ENCODE data around the gene GJC1.

GJC1 gene

DNA sequence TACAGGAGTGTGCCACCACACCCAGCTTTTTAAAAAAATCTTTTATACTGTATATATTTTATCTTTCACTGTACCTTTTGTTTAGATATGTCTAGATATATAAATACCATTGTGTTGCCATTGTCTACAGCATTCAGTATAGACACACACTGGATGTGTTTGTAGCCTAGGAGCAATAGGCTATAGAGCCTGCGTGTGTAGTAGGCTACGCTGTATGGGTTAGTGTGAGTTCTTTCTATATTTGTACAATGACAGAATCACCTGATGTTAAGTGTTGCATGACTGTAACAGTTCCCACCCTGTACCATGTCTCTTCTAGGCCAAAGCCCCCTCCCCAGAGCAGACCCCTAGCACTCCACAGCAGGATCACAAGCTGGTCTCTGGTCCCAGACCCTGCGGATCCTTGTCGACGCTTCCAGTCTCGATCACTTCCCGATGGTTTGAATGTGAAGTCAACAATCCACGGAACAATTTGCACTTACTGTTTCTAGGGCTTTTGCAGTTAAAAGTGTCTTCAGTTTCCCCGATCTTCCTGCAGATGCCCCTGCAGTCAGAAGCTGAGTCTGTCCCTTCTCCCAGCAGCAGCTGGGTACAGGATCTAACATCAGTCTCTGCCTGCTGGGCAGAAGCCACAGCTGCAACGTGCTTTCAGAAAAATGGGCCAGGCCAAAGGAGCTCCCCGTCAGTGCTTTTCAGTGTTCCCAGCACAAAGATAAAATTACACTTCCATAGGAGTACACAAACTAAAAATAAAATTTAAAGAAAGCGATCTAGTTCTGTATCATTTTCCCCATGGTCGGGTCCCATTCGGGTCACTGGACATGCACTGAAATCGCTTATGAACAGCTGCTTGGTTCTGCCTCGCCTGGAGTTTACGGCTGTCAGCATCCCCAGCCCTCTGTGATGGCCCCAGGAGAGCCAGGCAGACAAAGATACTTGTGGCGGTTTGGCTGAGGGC, 35.9 kb downstream of the GJC1 start:
- H3K4me3 ChIP-seq (ENCODE audit: low read depth, low read length) = no peak overlapping the region
- TF ChIP-seq, protein P1, sequence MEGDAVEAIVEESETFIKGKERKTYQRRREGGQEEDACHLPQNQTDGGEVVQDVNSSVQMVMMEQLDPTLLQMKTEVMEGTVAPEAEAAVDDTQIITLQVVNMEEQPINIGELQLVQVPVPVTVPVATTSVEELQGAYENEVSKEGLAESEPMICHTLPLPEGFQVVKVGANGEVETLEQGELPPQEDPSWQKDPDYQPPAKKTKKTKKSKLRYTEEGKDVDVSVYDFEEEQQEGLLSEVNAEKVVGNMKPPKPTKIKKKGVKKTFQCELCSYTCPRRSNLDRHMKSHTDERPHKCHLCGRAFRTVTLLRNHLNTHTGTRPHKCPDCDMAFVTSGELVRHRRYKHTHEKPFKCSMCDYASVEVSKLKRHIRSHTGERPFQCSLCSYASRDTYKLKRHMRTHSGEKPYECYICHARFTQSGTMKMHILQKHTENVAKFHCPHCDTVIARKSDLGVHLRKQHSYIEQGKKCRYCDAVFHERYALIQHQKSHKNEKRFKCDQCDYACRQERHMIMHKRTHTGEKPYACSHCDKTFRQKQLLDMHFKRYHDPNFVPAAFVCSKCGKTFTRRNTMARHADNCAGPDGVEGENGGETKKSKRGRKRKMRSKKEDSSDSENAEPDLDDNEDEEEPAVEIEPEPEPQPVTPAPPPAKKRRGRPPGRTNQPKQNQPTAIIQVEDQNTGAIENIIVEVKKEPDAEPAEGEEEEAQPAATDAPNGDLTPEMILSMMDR (IDR thresholded peaks at IDR 0.05; ENCODE audit: borderline replicate concordance, insufficient read depth, low read depth, low read length) = no peak

DNA sequence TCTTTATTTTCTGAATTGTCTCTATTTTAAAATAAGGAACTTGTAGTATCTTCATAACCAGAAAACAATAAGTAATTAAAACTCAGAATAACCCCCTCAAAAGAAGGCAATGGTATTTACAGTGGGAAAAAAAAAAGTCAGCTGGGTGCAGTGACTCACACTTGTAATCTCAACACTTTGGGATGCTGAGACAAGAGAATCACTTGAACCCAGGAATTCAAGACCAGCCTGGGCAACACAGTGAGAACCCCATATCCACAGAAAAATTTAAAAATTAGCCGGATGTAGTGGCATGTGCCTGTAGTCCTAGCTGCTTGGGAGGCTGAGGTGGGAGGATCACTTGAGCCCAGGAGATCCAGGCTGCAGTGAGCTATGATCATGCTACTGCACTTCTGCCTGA, 37.8 kb downstream of the GJC1 start:
- no peak overlapping the region for H3K4me3 ChIP-seq (ENCODE audit: low read depth, low read length)
- TF ChIP-seq, protein P1 (IDR thresholded peaks at IDR 0.05; ENCODE audit: borderline replicate concordance, insufficient read depth, low read depth, low read length) = no peak

DNA sequence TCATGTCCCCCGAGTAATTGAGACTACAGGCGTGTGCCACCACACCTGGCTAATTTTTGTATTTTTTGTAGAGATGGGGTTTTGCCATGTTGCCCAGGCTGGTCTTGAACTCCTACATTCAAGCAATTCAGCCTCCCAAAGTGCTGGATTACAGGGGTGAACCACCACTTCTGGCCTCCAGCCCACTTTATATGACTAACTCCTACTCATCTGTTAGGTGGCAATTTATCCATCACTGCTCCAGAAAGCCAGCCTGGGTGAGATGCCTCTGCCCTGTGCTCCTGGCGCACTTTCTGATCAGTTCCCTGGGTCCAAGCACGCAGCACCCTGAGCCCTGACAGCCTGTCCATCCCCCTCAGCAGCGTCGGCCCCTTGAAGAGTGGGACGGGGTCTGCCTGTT, 41.9 kb downstream of the GJC1 start:
- no peak overlapping the region for H3K4me3 ChIP-seq (ENCODE audit: low read depth, low read length)
- TF ChIP-seq, protein P1 (IDR thresholded peaks at IDR 0.05; ENCODE audit: borderline replicate concordance, insufficient read depth, low read depth, low read length) = no peak

DNA sequence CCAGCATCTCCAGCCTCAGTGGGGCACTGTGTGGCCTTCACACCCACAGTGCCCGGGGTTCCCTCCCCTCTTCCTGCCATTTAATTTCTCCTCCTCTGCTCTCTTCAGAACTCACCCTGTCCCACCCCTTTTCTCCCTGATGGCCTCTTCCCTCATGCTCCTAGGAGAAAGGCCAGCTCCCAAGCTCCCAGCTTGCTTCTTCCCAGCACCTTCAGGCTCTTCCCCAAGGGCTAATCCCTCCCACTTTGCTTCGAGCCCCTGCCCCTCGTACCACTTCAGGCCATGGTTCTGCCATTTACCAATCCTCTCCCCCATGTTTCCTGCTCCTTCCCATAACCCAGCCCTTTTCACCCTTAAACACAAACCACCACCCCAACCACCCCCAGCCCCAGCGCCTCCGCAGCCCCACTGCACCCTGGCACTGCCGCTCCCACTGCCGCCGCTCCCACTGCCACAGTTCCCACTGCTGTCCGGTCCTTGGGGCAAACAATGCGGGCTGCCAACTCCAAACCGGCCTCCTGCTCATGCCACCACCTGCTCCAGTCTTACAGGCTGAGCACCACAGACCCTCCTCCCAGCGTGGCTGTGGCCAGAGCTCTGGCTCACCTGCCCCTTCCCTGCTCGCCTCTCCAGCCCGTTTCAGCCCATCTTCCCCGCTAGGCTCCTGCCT, 42.7 kb downstream of the GJC1 start:
- no peak overlapping the region for H3K4me3 ChIP-seq (ENCODE audit: low read depth, low read length)
- TF ChIP-seq, protein P1 (IDR thresholded peaks at IDR 0.05; ENCODE audit: borderline replicate concordance, insufficient read depth, low read depth, low read length) = no peak

DNA sequence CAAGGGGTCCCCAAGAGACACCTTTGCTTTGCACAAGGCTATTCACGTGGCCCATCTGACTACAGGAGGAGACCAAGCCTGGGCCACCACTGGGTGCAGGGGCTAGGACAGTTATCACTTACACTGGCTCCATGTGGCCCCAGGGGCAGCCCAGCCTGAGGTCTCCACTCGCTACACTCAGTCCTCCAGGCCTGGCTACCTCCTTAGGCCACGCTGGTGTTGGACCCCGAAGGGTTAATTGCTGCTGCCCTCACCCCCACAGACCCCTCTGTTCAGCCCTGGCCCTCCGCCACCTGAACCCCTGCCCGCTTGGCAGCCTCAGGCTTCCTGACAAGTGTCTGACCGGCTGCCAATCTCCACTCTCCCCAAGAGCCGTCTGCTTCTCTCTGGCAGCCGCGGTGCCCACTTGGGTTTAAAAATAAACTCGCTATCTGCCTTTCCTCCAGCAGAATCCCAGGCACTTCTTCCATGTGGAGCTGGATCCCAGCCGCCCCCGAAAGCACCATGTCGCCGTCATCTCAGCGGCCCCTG, 43.5 kb downstream of the GJC1 start:
- TF ChIP-seq, protein P1 (IDR thresholded peaks at IDR 0.05; ENCODE audit: borderline replicate concordance, insufficient read depth, low read depth, low read length) = no peak

DNA sequence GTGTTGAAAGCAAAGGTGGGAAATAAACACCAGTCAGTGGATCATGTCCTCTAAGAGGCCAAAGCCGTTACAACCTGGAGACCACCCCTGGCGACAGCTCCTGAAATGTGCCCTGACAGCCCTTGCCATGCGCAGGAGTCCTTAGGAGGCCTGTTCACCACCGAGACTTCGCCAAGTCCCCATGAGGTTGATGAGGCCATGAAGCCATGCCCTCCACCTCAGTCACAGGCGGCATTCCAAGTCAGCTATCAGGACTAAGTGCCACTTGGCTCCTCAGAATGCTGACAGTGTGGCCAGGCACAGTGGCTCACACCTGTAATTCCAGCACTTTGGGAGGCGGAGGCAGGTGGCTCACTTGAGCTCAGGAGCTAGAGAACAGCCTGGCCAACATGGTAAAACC, 44.2 kb downstream of the GJC1 start:
- TF ChIP-seq, protein P1 (IDR thresholded peaks at IDR 0.05; ENCODE audit: borderline replicate concordance, insufficient read depth, low read depth, low read length) = no peak

More for the DNA sequence above, 43.5 kb downstream of the GJC1 start:
- H3K4me3 ChIP-seq (ENCODE audit: low read depth, low read length) = no peak overlapping the region

More for the DNA sequence above, 44.2 kb downstream of the GJC1 start:
- H3K4me3 ChIP-seq (ENCODE audit: low read depth, low read length) = no peak overlapping the region
